GM19099 (cell line): ENCODE results near the gene SGCG.

Experiments used
- POLR2A ChIP-seq: IDR thresholded peaks from 3 replicates; pipeline ENCODE4 v1.6.1; 2011; ENCODE audit warnings: low read depth; ENCODE audit not compliant: insufficient read length; ENCODE audit errors: extremely low read depth

The SGCG gene

DNA sequence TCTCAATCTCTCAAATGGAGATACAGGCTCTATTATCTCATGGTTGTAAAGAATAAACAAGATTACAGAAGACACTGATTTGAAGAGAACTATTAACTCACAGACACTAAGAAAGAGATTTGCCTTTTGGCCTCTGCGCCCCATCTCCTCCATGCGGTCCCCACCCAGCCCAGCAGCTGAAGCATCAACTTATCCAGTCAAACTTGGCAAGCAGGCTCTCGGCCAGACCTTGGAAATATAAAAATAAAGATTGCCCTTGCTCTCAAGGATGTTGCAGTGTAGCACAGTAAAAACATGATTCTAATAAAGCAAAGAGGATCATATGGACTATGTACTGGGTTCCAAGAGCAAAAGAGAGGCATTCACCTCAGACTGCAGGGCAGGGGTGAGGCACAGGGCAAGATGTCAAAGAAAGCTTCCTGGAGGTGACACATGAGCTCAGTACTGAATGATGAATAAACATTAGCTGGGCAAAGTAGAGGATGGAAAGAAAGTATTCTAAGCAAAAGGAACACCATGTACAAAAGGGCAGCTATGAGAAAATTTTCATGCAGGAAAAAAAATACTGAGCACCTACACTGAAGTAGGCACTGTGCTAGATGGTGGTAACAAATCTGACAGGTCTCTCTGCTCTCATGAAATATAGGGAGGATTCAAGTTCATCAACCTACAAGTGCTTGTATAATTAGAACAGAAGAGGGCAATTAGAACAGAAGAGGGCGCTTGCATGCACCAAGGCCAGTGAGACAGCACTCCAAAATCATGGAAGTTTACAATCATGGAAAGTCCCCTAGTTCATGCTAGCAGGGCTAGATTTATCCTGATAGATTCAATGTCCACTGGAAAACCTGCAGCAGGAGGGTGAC lies 167.7 kb downstream of the SGCG start:
- TF ChIP-seq POLR2A, result no peak

DNA sequence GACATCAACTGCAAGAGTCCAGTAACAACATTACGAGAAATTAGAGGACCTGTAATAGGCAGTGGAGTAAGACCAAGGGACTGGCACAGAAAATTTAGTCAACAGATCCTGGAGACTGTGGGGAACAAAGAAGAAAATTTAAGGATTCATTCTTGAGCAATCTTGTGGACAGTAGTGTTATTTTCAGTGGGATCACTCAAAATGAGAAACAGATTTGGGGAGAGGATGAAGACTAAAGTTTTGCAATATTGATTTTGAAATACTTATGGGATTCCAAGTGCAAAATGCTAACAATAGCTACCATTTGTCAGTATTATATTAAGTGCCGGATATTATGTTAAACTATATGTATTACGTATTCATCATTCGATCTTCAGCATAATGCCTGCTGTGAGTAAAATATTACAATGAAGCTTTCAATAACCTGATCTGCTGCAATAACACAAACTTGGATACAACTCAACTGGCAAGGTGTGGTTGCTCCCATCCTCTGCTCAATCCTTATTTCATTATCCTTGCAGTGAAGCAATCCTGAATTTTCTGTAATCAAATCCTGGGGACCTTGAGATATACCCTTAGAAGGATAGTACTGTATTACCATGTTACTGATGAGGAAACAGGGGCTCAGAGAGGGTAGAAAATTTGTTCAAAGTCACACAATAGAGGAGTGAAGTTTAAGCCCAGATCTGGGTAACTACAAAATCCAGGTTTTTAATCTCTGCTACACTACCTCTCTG lies 168.6 kb downstream of the SGCG start:
- TF ChIP-seq POLR2A, result no peak

DNA sequence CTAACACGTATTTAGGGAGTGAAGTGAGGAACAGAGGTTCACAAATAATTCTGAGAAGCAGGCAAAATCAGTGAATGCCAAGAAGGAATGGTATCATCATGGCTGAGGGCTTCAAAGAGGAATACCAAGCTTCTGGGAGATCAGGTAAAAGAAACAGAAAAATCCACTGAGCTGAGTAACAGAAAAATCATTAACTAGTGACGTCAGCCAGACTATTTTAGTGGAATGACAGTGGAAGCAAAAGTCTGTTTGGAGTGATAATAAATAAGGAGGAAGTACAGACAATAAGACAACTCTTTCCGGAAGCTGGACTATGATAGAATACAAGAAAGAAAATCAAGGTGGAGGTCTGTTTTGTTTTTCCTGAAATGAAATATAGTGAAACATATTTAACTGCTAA lies 169.2 kb downstream of the SGCG start:
- no peak for TF ChIP-seq POLR2A

DNA sequence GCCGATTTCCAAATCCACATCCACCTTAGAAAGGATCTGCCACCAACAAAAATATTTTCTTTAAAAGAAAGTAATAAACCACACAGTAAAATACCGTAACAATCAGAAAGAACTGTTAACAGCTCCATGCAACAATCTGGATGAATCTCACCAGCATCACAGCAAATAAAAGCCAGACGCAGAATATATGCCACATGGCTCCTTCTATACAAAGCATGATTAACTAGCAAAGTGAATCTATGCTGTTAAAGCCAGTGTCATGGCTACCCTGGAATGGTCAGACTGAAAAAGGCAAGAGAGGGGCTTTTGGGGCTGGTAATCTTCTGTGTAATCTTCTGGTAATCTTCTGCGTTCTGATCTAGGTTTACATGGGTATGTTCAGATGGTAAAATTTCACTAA lies 171.4 kb downstream of the SGCG start:
- TF ChIP-seq POLR2A, result no peak

DNA sequence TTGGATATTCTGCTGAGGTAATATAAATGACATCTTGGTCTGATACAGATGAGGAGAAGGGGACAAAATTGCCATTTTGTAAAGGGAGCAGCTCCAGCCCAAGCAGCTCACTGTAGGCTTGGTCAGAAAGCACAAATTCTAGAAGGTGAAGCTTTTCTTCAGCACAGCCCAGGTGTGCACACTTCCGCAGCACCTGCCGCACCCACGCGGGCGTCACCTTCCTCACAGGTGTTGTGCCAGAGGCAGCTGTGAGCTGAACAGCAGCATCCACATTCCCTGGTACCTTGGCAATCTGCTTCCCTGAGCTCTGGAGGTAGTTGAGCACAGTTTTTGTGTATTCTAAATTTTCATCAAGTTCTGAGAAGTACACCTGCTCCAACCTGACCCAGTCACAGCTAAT lies 173.7 kb downstream of the SGCG start:
- no peak for TF ChIP-seq POLR2A

DNA sequence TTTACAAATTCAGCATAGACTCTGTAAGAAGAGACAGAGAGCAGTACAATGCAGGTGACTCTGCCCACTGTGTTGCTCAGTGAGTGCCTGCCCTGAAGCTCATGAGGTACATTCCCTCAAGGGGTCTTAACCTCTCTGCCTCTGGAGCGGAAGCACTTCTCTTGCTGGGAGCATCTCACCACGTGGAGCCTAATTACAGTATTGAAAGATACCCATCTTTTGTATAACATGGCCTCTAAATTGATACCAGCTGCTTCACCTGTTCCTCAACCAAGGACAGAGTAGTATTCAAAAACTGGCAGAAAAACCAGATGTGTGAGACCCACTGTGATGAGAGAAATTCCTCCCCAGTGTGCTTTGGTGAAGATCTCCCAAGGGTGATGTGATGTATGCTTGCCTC lies 175.6 kb downstream of the SGCG start:
- TF ChIP-seq POLR2A, result no peak

DNA sequence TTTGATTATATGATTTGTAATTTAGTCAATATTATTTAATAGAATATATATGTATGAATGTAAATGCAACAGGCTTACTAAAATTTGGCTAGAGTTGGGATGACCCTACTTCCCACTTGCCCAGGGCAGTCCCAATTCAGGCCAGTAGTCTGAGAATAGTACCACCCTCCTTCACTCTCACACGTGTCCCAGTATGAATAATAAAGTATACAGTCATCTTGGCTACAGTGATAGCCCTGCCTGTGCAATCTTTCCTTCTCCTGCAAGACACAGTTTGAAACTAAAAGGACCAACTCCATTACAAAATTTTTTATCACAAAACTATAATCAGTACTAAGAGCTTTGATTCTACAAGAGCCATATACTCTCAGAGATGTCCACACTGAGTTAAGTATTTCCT lies 176.6 kb downstream of the SGCG start:
- TF ChIP-seq POLR2A, result no peak

DNA sequence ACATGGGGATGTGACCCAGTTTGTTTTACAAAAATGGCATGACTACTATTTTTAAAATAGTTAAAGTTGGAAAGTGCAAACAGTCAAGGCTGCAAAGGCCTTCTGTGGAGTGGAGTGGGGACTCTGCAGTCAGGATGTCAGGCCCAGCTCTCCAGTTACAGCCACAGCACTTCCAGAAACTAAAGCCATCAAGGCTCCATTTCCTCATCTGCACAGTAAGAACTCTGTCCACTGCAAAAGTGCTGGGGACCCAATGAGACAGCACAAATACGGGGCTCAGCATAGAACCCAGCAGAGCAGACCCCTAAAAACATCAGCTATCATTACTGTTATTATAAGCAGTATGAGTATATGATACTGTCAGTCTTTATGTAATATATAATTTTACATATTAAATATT lies 179.1 kb downstream of the SGCG start:
- no peak for TF ChIP-seq POLR2A

DNA sequence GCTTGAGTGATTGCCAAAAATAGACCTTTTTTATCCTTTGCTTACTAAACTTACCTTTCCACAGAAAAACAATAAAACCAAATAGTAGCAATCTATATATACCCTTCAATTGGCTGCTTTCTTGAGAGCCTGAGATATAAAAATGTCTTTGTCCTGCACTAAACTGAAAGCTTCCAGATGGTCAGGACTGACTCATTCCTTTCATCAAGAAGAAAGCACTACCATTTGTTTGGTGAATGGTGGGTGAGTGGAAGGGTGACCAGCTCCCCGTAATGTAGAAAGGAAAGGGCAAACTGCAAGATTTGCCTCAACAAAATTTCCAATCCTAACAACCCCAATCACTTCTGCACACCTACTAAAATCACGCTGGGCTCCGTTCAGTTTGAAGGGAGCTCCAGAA lies 184.9 kb downstream of the SGCG start:
- no peak for TF ChIP-seq POLR2A

DNA sequence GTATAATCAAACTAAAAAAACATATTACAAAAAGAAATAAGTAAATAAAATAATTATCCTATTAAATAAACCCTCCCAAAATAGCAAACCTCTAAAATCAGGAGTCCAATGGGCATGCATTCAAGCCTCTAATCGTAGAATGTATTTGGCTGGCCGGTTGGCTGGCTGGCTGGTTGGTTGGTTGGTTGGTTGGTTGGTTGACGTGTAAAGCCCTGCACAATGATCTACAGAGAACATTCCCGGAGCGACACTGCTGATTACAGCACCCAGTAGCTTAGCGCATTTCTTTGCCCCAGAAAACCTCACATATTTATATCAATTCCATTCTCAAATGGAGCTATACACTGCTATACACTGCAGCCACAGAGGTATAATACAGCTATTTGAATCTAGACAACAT lies 187.1 kb downstream of the SGCG start:
- TF ChIP-seq POLR2A, result no peak

DNA sequence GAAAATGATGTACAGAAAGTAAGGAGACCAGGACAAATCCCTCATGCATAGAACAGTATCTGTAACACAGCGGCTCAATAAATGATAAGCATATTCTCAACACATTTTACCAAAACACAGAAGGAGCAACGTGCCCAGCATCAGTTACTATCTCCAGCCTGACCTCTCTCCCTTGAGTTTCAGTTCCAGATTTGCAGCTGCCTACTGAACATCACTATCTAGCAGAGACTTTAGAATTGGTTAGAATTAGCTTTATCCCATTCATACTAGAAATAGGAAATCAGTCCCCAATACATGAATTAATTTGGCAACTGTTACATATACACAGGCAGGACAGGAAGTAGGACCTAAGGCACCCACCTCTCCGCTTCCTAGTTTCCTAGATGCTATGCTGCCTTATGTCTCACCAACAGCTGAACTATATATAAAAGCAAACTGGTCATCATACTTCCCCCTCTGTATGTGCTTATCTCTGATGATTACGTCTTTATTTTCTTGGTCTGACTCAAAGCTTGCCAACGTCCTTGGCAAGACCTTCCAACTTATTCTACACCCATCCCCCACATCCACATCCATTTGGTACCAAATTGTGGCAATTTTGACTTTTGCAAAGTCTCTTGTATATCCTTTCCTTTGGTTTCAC lies 191.6 kb downstream of the SGCG start:
- TF ChIP-seq POLR2A, result no peak
